ENCODE data around the gene FGF6.

FGF6 gene

DNA sequence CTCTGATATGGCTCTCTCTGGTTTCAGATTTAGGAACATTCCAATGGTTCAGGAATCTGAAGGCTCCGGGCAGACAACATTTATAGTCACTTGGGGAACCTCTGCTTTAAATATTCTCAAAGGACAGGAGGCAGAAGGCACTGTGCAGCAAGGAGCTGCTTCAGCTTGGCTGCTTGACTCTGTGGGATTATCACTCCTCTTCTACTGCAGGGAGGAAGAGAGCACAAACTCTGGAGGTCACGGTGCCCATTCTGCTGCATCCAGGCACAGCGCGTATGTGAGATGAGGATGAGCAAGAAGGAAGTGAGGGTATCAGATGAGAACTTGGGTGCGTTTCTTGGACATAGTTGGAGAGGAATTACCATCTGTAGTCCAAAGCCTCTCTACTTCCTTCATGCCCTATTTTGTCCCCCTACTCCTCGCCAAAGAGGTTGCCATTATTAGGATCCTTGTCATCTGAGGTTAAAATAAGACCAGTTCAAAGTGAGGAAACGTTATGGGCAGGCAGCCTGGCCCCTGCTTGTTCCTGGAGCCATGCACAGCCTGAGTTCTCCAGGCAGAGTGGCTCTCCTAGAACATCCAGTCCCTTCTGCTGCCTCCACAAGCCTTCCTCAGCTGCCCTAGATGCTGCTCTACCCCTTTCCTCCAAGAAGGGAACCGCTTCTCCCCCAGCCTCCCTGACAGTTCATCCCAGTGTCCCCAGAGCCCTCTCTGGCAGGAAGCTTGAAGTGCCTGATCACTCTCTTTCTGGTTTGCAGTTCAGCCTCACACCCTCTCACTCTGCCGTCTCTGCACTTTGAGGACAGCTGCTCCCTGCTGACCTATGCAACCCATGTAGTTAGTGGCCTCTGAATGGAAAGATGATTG is 12.5 kb downstream of the FGF6 start:
- TF ChIP-seq, protein P1, sequence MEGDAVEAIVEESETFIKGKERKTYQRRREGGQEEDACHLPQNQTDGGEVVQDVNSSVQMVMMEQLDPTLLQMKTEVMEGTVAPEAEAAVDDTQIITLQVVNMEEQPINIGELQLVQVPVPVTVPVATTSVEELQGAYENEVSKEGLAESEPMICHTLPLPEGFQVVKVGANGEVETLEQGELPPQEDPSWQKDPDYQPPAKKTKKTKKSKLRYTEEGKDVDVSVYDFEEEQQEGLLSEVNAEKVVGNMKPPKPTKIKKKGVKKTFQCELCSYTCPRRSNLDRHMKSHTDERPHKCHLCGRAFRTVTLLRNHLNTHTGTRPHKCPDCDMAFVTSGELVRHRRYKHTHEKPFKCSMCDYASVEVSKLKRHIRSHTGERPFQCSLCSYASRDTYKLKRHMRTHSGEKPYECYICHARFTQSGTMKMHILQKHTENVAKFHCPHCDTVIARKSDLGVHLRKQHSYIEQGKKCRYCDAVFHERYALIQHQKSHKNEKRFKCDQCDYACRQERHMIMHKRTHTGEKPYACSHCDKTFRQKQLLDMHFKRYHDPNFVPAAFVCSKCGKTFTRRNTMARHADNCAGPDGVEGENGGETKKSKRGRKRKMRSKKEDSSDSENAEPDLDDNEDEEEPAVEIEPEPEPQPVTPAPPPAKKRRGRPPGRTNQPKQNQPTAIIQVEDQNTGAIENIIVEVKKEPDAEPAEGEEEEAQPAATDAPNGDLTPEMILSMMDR (conservative IDR thresholded peaks at IDR 0.05; ENCODE audit: low read depth, low read length) = no peak
- DNase-seq (ENCODE audit: low read depth) = no peak
- no peak overlapping the region for H3K4me3 ChIP-seq (ENCODE audit: low read length)

GRCh38 chr12:4431866-4432265 is 13.7 kb downstream of the FGF6 start:
- DNase-seq (ENCODE audit: low read depth) = no peak
- TF ChIP-seq, protein P1 (conservative IDR thresholded peaks at IDR 0.05; ENCODE audit: low read depth, low read length) = no peak

DNA sequence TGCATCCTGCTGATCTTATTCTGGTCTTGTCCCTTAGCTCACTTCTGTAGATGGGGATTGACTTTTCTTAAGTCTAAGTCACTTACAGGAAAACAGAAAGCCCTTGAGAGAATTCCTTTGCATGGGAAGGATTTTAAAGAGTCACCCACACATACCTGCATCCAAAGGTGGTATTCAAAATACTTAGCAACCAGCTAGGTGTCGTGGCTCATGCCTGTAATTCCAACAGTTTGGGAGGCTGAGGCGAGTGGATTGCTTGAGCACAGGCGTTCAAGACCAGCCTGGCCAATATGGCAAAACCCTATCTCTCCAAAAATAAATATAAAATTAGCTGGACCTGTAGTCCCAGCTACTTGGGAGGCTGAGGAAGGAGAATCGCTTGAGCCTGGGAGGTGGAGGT is 14.2 kb downstream of the FGF6 start:
- DNase-seq (ENCODE audit: low read depth) = no peak
- H3K4me3 ChIP-seq (ENCODE audit: low read length) = no peak overlapping the region
- TF ChIP-seq, protein P1 (conservative IDR thresholded peaks at IDR 0.05; ENCODE audit: low read depth, low read length) = no peak

More at GRCh38 chr12:4431866-4432265, 13.7 kb downstream of the FGF6 start:
- no peak overlapping the region for H3K4me3 ChIP-seq (ENCODE audit: low read length)

- no peak overlapping the region for H3K4me3 ChIP-seq (ENCODE audit: low read length)
- DNase-seq (ENCODE audit: low read depth) = no peak
- TF ChIP-seq, protein P1 (conservative IDR thresholded peaks at IDR 0.05; ENCODE audit: low read depth, low read length) = no peak
Observed at GRCh38 chr12:4424422-4424821, 21.2 kb downstream of the FGF6 start.

GRCh38 chr12:4423528-4424195 is 22.0 kb downstream of the FGF6 start:
- no peak overlapping the region for H3K4me3 ChIP-seq (ENCODE audit: low read length)
- TF ChIP-seq, protein P1 (conservative IDR thresholded peaks at IDR 0.05; ENCODE audit: low read depth, low read length) = no peak
- no peak for DNase-seq (ENCODE audit: low read depth)

DNA sequence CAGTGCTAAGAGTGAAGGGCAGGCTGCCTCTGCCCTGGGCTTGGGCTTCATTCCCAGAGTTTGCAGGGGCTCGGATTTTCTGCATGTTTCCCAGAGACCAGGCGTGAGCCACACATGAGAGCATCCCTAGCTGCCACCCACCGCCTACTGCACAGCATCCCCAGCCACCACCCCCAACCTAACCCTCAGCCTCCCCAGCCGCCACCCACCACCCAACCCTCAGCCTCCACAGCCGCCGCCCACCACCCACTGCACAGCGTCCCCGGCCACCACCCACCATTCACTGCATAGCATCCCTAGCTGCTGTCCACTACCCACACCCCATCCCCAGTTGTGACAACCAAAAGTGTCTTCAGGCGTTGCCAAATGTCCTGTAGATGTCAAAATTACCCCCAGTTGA is 22.6 kb downstream of the FGF6 start:
- no peak for DNase-seq (ENCODE audit: low read depth)
- TF ChIP-seq, protein P1 (conservative IDR thresholded peaks at IDR 0.05; ENCODE audit: low read depth, low read length) = no peak

More for the DNA sequence above, 22.6 kb downstream of the FGF6 start:
- H3K4me3 ChIP-seq (ENCODE audit: low read length) = no peak overlapping the region
